Measurements from ENCODE around the gene LCE7A.

LCE7A gene

DNA sequence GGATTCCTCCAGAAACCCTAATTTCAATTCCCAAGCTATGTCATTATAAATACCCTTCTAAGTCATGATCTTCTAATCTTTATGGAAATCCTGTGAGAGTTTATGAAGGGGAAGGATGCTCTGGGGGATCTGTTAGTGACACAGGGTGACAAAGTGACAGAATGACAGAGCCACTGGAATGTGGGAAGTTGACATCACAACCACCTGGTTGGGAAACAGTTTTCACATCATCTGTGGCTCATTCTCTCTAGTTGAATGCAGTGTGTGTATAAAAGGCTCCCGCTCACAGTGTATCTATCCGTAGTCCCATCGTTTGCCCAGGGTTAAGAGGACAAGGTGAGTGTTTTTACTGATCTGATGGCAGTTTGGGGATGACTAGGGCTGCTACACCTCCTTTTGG lies at the start of gene LCE7A:
TSS of gene LCE7A (plus strand) at position 301 of the 400 bp plus-strand sequence. CDS start 702 bp downstream, outside the sequence.
- no peak for FAIRE-seq
- TF ChIP-seq POLR2A (IDR thresholded peaks at IDR 0.05; ENCODE audit: low read depth, low read length) = no peak

DNA sequence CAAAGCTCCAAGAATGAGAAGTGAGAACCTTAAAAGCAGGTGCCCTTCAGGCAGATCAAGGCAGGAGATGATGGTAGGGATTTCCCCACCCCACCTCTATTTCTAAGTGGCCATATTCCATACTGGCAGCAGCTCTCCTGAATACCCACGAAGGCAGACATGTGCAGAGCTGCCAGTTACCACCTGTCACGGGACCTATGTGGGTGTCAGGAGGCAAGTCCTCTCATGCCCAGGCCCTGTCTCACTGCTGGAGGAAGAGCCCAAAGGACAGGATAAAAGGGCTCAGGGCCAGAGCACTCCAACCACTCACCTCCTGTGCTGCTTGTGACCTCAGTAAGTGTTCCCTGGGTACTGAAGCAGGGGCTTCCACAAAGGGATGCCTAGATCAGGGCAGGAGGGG lies 48.7 kb upstream of the LCE7A start:
- FAIRE-seq (no peak), DNase-seq (ENCODE audit: insufficient read length, low spot score) (no peak)

More for the DNA sequence above, at the start of gene LCE7A:
- DNase-seq (ENCODE audit: insufficient read length, low spot score) = no peak

GRCh38 chr1:152811671-152812070 lies 48.1 kb upstream of the LCE7A start, which contains the start of gene LCE1B:
LCE1B (plus strand) TSS chr1:152811971; CDS start chr1:152812447, 476 bp downstream.
- no peak for FAIRE-seq
- DNase-seq (ENCODE audit: insufficient read length, low spot score) = no peak
- no peak for TF ChIP-seq POLR2A (IDR thresholded peaks at IDR 0.05; ENCODE audit: low read depth, low read length)

More for the DNA sequence above, 48.7 kb upstream of the LCE7A start:
- TF ChIP-seq POLR2A (IDR thresholded peaks at IDR 0.05; ENCODE audit: low read depth, low read length) = no peak

DNA sequence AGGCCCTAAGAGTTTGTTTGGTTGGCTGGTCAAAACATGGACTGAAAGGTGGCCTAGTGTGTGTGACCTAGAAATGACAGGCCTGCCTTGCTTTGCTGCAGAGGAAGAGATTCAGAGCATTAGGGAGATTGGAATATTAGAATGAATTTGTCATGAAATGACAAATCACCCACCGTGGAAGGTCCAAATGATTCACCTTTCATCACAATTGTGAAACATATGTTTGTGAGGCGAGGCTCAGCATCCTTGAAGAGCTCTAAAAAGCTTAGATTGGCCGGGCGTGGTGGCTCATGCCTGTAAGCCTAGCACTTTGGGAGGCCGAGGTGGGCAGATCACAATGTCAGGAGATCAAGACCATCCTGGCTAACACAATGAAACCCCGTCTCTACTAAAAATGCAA lies 42.5 kb upstream of the LCE7A start:
- no peak for TF ChIP-seq POLR2A (IDR thresholded peaks at IDR 0.05; ENCODE audit: low read depth, low read length)
- no peak for FAIRE-seq

GRCh38 chr1:152823294-152823693 lies 36.5 kb upstream of the LCE7A start:
- TF ChIP-seq POLR2A (IDR thresholded peaks at IDR 0.05; ENCODE audit: low read depth, low read length) = no peak
- DNase-seq (ENCODE audit: insufficient read length, low spot score) (no peak), FAIRE-seq (no peak)

More for the DNA sequence above, 42.5 kb upstream of the LCE7A start:
- no peak for DNase-seq (ENCODE audit: insufficient read length, low spot score)

DNA sequence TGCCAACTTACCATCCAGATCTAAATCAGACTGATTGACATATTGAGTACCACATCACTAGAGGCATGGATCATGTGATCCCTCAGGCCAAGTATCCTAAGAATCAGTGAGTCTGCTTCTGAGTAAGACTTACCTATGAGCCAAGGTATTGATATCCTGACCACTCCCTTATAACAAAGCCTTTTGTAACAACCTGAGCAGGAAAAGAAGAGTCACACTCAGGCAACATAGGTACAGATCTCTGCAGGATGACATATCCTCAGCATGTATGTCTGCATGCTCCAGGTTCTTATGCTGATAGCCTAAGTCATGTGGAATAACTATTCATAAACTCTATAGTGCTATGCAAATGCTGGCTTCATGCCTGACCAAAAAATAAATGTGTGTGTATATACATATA lies 34.8 kb upstream of the LCE7A start:
- DNase-seq (ENCODE audit: insufficient read length, low spot score) = no peak
- TF ChIP-seq POLR2A (IDR thresholded peaks at IDR 0.05; ENCODE audit: low read depth, low read length) = no peak
- no peak for FAIRE-seq

GRCh38 chr1:152827173-152827572 lies 32.6 kb upstream of the LCE7A start, which contains the start of gene LCE1A:
LCE1A (plus strand) TSS chr1:152827473; CDS start chr1:152827473, 0 bp downstream.
- FAIRE-seq = no peak
- no peak for DNase-seq (ENCODE audit: insufficient read length, low spot score)
- no peak for TF ChIP-seq POLR2A (IDR thresholded peaks at IDR 0.05; ENCODE audit: low read depth, low read length)

DNA sequence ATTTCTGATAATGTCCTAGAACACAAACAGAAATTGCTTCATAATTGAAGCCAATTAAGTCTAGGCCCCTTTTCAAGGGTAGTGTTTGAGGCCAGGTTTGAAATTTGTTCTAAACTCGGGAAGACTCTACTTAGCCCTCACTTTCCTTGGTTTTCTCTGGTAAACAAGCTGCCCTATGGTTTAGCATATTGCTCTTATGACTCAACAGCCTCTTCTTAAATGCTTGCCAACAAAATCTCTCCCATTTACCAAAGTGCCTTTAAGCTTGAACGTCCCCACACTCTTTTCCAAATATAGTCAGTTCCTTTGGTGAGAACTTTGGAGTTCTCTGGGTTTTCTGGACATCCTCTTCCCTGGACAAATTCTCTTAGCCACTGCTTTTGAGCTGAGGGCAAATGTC lies 22.9 kb upstream of the LCE7A start:
- FAIRE-seq = no peak
- TF ChIP-seq POLR2A (IDR thresholded peaks at IDR 0.05; ENCODE audit: low read depth, low read length) = no peak
- no peak for DNase-seq (ENCODE audit: insufficient read length, low spot score)

GRCh38 chr1:152842556-152842955 lies 17.2 kb upstream of the LCE7A start, which contains the start of gene LCE6A:
LCE6A (plus strand) TSS chr1:152842856; CDS start chr1:152843521, 665 bp downstream.
- DNase-seq (ENCODE audit: insufficient read length, low spot score) (no peak), FAIRE-seq (no peak)
- TF ChIP-seq POLR2A (IDR thresholded peaks at IDR 0.05; ENCODE audit: low read depth, low read length) = no peak

DNA sequence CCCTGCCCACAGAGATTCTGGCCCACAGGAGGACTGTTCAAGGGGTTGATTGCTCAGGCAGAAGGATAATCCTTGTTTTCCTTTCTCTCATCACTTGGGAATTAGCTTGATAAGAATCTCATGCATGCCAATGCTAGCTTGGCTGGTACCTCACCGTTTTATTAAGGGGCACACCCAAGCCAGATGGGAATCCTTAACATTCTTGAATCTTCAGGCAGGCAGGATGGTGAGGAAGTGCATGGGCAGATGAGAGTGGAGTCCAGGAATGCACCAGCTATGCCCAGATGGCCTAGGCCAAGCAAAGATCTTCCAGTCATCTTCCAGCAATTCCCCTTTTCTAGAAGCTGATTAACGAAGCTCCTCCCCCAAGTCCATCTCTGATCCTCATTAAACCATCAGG lies 4.1 kb upstream of the LCE7A start:
- DNase-seq (ENCODE audit: insufficient read length, low spot score) (no peak), FAIRE-seq (no peak)
- no peak for TF ChIP-seq POLR2A (IDR thresholded peaks at IDR 0.05; ENCODE audit: low read depth, low read length)

DNA sequence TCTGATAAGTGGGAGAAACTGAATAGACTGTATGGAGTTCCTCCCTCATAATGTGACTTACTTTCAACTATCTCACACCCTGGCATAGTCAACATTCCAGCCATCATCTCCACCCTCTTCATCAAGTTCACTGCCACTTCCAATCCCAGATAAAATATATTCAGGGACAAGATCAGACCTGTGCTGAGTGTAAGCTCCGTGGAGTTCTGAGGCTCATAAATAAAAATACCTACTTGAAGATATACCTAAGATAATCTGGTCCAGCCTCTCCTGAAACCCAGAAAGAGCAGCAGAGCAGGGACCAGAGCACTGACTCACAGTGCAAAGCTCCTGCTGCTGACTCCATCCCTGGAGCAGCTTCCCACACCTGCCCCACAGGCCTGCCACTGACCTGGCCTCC lies 1.7 kb upstream of the LCE7A start:
- FAIRE-seq (no peak), DNase-seq (ENCODE audit: insufficient read length, low spot score) (no peak)
- no peak for TF ChIP-seq POLR2A (IDR thresholded peaks at IDR 0.05; ENCODE audit: low read depth, low read length)

DNA sequence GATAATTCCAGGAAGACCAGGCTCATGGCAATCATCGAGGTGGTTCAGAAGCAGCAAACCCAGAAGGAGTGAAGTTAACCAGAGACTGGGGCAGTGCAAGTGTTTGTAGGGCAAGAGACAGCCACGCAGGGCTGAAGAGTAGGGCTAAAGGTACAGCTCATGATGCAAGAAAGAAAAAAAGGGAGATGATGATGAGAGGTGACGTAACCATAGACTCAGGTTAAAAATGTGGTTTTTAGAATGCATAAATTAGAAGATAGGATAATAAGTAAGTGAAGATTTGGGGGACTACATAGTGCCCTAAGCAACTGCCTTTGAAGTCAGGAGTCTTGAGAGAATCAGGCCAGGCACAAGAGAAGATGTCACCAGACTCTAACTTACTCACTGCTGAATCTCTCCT lies 333 bp downstream of the LCE7A start:
- DNase-seq (ENCODE audit: insufficient read length, low spot score) (no peak), FAIRE-seq (no peak)
- TF ChIP-seq POLR2A (IDR thresholded peaks at IDR 0.05; ENCODE audit: low read depth, low read length) = no peak

DNA sequence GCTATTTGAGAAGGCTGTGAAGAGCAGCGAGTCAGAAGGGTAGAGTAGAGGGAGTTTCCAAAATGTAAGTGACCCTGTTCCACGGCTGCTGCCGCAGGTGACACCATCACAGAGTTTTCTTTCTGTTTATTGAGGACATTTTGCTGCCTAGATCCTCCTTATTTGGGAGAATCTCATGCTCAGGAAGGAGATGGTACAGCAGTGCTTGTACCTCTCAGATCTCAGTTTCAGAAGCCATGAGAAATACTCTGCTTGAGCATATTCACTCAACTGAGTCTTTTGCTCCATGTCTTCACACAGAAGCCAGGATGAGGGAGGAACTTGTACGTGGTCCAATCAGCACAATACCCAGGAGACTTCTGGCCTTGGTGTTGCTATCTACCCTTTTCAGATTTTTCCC lies 1.6 kb downstream of the LCE7A start:
- FAIRE-seq (no peak), DNase-seq (ENCODE audit: insufficient read length, low spot score) (no peak)
- no peak for TF ChIP-seq POLR2A (IDR thresholded peaks at IDR 0.05; ENCODE audit: low read depth, low read length)

DNA sequence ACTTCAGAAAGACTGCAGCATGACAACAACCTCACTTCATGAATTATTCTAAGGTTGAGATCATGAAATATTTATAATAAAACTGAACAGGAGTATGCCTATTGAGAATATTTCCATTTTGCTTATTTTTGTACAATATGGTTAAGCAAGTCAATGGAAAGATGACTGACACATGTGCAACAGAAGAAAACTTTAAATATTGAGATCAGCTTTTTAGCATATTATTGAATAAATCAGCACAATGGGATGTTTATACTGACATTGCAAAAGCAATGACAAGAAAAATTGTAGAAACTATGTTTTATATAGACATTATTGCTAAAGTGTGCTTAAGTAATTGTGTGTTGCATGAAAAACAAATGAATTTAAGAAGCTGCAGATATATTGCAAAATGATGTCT lies 4.6 kb downstream of the LCE7A start:
- DNase-seq (ENCODE audit: insufficient read length, low spot score) = no peak
- TF ChIP-seq POLR2A (IDR thresholded peaks at IDR 0.05; ENCODE audit: low read depth, low read length) = no peak
- no peak for FAIRE-seq

- DNase-seq (ENCODE audit: insufficient read length, low spot score) (no peak), FAIRE-seq (no peak)
- TF ChIP-seq POLR2A (IDR thresholded peaks at IDR 0.05; ENCODE audit: low read depth, low read length) = no peak
Measured at GRCh38 chr1:152866321-152866720, 6.5 kb downstream of the LCE7A start.

Measured in H54 (cell line).